ENCODE data around the gene PLXNB3.
"Not testable (repeated sequence)": the region's sequence is repeated elsewhere in the genome, so short reads cannot be mapped to it uniquely, and the experiment has no call there.

The PLXNB3 gene

GRCh38 chrX:153733651-153734240, 30.3 kb upstream of the PLXNB3 start:
- DNase-seq, result no peak

GRCh38 chrX:153734871-153735270, 29.2 kb upstream of the PLXNB3 start:
- no peak for DNase-seq

- DNase-seq, result no peak
Observed at GRCh38 chrX:153735274-153735673, 28.8 kb upstream of the PLXNB3 start.

- no peak for DNase-seq
Observed at GRCh38 chrX:153736071-153736820, 27.8 kb upstream of the PLXNB3 start.

- no peak for DNase-seq
Observed at GRCh38 chrX:153736871-153737441, 27.1 kb upstream of the PLXNB3 start.

- no peak for DNase-seq
Observed at GRCh38 chrX:153738056-153738605, 25.9 kb upstream of the PLXNB3 start.

- DNase-seq, result no peak
Observed at GRCh38 chrX:153739754-153740486, 24.1 kb upstream of the PLXNB3 start.

GRCh38 chrX:153740631-153741222, 23.3 kb upstream of the PLXNB3 start:
- no peak for DNase-seq

GRCh38 chrX:153741446-153741845, 22.6 kb upstream of the PLXNB3 start:
- no peak for DNase-seq

- not testable (repeated sequence) for DNase-seq
Observed at GRCh38 chrX:153742111-153742510, 21.9 kb upstream of the PLXNB3 start.

GRCh38 chrX:153742796-153743467, 21.1 kb upstream of the PLXNB3 start:
- not testable (repeated sequence) for DNase-seq

GRCh38 chrX:153743468-153744209, 20.4 kb upstream of the PLXNB3 start:
- not testable (repeated sequence) for DNase-seq

- DNase-seq, result no peak
Observed at GRCh38 chrX:153744210-153745066, 19.6 kb upstream of the PLXNB3 start.

- not testable (repeated sequence) for DNase-seq
Observed at GRCh38 chrX:153745067-153745433, 19.0 kb upstream of the PLXNB3 start.

- no peak for DNase-seq
Observed at GRCh38 chrX:153746359-153746758, 17.7 kb upstream of the PLXNB3 start.

GRCh38 chrX:153746991-153747390, 17.1 kb upstream of the PLXNB3 start:
- DNase-seq, result not testable (repeated sequence)

- DNase-seq, result not testable (repeated sequence)
Observed at GRCh38 chrX:153749017-153749416, 15.0 kb upstream of the PLXNB3 start.

GRCh38 chrX:153750127-153750774, 13.8 kb upstream of the PLXNB3 start:
- DNase-seq, result no peak

GRCh38 chrX:153755136-153755535, 8.9 kb upstream of the PLXNB3 start:
- DNase-seq, result no peak

- DNase-seq, result no peak
Observed at GRCh38 chrX:153761863-153762262, 2.2 kb upstream of the PLXNB3 start.
